HG02763 (cell line): ENCODE results near the gene FBXW5.

Source experiments
- ATAC-seq: cut with Tn5 transposase; IDR thresholded peaks from one replicate; pipeline ENCODE4 v1.9.1; 2021; ENCODE audit warnings: mild to moderate bottlenecking, moderate library complexity; ENCODE audit not compliant: unreplicated experiment

FBXW5 gene

DNA sequence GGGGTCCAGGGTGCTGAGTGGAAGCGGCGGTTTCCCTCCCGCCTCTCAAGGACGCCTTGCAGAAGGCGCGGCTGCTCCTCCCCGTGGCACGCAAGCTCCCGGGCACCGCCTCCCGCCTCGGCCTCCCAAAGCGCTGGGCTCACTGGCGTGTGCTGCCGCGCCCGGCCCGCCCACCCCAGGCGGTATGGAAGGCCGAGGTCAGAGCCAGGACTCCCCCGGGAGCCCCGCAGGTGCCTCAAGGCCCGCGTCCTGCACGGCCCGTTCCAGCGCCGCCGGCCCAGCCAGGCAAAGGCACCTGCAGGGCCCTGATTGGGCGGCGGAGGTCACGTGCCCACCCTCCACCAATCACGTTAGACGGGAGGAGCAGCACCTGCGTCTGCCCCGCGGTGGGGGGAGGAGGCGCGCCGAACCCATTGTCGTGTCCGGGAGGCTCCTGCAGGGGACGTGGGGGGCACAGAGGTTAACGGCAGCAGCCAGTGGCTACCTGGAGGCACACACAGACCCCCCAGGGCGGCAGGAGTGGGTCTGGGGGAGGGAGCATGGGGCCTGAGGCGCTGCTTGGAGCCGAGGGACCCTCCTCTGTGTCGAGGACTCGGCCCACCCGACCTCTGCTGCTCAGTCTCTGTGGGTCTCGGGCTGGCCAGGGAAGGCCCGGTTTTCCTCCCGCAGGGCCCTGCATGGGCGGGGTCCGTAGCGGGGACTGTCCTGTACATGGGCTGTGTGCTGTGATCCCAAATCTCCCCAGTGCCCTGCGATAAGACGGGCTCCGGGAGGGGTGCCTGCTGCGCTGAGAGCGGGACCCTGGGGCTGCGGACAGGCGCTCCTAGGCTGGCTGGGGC lies 5.5 kb upstream of the FBXW5 start:
- ATAC-seq: peak; percentile 79

DNA sequence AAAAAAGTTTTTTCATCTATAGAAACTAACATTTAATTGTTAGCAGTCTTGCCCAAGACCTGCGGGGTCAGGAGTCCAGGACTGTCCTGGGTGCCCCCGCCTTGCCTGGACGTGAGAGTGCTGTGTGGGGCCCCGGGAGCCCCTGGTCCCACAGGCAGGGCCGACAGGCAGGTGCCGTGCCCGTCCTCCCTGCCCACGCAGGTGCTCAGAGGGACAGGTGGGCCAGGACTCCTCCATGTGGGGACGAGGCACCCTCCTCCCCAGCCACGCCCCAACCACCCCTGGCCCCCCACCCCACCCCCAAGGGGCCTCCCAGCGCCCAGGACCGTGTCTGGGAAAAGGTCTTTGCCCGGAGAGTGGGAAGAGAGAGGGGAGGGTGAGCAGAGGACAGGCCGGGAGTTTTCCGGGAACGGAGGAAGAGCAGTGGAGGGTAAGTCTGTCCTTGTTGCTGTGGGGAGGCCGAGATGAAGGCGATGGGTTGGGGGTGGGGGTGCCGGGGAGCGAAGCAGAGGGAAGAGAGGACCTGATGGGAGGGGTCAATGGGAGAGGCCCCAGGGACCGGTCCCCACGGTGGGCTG lies 4.8 kb upstream of the FBXW5 start:
- ATAC-seq: no peak

DNA sequence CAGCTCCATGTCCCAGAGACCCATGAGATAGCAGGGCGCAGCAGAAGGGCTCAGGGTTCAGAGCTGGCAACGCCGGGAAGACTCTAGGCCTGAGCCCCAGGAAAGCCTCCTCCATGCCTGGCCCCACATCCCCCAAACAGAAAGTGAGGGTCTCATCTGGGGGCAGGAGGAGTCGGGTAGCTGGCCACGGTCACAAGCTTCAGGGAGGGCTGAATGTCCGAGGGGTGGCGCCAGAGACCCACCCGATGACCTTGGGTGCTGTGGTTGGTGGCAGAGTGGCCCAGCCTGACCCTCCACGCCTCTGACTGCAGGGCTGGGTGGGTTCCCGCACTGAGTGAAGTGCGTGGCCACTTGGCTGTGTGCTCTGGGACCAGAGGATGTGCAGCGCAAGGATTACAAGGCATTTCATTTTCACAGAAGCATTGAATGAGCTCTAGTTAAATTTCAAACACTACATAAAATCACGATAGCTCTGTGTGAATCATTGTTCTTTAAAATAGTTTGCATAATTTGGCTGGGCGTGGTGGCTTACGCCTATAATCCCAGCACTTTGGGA lies 3.5 kb upstream of the FBXW5 start:
- no peak for ATAC-seq

DNA sequence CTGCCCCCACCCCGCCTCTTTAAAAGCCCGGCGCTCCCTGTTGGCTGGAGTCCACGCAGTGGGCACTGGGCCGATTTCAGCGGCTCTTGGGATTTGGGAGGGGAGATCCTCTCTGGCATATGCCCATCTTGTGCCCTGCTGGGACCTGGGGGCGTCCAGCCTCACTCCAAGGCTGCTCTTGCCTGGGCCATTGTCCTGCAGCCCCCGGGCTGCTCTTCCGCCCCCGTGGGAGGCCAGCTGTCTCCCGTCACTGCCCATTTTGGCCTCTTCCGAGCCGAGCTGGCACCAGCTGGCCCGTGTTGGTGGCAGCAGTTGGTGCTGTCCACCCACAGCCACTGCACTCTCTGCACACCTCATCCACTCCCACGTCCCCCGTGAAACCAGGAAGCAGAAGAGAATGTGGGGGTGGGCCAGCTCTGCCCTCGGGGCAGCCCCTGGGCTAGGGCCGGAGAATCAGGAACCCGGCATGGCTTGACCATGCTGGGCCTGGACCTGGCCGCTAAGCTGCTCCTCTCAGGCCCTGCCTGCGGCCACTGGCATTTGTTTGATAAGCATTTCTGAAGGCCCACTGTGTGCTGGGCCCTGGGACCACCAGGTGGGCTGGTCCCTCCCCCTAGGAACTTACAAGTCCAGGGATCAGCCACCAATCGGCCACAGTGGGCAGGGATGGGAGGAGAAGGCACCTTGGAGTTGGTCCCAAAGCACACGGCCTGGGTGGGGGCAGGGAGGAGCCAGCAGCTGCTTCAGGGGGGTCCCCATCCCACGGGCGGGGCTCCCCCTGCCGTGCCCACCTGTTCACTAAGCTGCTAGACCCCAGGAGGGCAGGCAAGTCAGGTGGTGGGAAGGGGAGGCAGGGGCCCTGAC lies 2.7 kb upstream of the FBXW5 start:
- no peak for ATAC-seq

DNA sequence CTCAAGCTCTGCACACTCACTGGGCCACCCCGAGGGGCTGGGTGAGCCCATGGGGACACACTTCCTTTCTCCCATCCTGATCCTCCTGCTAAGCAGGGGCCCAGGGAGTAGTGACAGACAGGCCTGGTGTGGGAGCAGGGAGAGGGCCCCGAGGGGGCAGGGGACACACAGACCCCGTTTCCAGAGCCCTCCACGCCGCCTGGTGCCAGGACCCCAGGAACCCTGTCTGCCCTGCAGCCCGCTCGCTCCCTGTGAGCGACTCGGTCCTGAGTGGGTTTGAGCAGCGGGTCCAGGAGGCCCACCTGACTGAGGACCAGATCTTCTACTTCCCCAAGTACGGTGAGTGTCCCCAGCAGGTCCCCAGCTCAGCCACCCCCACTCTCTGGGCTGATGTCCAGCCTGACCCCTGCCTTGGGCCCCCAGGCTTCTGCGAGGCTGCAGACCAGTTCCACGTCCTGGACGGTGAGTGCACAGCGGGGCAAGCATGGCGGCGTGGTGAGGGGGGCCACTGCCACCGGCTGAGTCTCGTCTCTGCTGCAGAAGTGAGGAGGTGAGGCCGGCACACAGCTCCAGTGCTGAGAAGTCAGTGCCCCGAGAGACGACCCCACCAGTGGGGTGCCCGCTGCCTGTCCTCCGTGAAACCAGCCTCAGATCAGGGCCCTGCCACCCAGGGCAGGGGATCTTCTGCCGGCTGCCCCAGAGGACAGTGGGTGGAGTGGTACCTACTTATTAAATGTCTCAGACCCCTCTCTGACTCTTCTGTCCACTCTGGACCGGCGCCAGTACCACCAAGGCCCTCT lies 1.9 kb upstream of the FBXW5 start:
- ATAC-seq: no peak

DNA sequence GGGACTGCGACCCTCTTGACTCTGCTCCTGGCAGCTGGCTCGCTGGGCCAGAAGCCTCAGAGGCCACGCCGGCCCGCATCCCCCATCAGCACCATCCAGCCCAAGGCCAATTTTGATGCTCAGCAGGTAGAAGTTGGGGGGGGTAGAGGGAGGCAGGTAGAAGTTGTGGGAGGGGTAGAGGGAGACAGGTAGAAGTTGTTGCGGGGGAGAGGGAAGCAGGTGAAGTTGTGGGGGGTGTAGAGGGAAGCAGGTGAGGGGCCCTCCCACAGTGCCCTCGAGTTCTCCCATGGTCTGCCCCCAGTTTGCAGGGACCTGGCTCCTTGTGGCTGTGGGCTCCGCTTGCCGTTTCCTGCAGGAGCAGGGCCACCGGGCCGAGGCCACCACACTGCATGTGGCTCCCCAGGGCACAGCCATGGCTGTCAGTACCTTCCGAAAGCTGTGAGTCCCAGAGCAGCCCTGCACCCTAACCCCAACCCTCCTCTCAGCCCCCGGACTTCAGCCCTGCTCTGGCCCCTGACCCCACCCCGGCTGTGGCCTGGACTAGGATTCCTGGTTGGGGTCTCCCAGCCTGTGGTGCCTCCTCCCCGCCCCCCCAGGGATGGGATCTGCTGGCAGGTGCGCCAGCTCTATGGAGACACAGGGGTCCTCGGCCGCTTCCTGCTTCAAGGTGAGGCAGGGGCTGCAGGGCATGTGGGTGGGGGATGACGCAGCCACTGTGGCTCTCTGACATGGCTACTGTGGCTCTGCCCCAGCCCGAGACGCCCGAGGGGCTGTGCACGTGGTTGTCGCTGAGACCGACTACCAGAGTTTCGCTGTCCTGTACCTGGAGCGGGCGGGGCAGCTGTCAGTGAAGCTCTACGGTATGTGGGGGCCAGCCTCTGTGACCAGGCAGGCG lies 1.0 kb upstream of the FBXW5 start:
- ATAC-seq: no peak

DNA sequence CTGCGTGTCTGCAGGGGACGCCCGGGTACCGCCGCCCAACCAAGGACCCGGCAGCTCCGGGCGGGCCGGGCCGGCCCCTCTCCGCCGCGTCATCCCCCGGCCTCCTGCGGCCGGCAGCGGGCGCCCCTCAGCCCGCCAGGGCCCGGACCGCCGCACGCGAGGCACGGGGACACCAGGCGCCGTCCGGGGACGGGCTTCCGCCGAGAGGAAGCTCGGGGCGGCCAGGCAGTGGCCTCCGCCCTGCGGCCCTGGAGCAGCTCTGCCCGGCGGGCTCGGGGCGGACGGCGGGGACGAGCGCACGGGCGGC lies 373 bp downstream of the FBXW5 start:
- ATAC-seq: no peak

DNA sequence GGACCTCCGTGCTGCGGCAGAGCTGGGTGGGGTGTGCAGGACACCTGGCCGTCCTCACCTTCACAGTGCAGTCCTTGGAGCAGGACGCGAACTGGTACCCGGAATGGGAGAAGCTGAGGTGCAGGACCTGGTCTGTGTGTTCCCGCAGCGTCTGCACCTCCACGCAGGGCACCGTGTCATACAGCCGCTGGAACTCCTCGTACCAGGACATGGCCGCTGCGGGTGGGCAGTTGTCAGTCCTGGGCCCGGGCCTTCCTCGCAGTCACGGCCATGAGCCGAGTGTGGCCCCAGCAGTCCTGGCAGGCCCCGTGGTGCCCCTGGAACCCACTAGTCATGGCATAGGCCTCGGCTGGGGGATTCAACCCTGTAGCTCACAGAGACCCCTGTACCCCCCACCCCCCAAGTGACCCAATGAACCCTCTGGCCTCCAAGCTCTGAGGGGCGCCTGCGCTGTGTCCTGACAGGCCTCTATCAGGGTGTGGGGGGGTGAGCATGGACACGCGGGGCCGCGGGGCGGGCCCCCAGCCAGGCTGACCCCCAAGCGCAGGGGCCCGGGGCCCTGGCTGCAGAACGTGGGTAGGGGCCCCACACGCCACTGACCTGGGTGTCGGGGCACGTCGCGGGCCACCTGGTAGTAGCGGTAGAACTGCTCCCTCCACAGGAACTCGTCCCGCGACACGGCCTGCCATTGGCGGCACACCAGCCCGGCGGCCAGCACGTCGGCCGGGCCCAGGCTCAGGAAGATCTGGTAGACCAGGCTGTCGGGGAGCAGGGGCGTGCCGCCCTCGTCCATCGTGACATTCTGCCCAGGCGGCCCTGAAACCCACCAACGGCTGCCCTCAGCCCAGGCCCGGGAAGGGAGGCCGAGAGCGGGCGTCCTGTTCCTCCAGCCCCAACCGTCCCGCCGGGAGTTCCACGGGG lies 987 bp downstream of the FBXW5 start:
- ATAC-seq: no peak

DNA sequence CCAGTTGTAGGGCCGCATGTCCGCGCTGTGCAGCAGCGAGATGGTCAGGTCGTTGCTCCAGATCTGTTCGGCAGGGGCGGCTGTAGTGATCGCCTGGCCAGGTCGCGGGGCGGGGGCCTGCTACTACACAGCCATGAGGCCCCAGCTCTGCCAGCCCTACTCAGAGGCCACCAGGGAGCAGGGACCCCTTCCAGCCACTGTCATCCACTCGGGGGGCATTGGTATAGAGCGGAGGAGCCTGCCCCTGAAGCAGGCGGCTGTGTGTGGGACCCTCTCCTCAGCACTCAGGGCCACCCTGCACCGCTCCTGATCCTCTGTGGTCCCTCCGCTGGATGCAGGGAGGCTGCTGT lies 1.7 kb downstream of the FBXW5 start:
- ATAC-seq: no peak

DNA sequence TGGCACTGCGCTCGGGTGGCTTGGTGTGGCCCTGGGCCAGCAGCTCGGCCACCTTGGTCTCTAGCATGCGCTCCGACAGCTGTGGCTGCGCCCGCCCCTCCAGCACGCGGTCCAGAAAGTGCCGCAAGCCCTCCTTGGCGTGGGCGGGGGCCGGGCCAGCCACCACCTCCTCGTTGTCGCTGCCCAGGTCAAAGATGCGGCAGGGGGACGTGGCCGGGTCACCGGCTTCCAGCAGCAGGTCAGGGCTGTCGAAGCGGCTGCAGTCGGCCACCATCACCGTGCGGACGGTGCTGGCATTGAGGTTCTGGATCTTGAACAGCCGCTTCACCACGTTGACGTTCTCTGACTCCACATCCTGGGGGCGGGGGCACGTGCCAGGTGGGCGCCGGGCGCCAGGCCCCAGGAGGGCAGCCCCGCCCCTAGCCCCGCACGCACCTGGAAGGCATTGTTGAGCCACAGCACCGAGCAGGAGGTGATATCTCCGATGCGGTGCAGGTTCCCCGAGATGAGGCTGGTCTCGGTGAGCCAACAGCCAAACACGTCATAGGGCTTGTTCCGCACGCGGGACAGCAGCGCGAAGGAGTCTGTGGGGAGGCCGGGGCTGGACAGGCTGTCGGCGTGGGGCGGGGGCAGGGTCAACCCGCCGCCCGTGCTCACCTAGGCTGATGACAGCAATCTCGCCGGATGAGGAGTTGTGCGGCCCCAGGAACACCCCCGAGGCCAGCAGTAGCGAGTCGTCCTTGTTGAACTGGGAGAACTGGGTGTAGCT lies 2.2 kb downstream of the FBXW5 start:
- ATAC-seq: no peak

DNA sequence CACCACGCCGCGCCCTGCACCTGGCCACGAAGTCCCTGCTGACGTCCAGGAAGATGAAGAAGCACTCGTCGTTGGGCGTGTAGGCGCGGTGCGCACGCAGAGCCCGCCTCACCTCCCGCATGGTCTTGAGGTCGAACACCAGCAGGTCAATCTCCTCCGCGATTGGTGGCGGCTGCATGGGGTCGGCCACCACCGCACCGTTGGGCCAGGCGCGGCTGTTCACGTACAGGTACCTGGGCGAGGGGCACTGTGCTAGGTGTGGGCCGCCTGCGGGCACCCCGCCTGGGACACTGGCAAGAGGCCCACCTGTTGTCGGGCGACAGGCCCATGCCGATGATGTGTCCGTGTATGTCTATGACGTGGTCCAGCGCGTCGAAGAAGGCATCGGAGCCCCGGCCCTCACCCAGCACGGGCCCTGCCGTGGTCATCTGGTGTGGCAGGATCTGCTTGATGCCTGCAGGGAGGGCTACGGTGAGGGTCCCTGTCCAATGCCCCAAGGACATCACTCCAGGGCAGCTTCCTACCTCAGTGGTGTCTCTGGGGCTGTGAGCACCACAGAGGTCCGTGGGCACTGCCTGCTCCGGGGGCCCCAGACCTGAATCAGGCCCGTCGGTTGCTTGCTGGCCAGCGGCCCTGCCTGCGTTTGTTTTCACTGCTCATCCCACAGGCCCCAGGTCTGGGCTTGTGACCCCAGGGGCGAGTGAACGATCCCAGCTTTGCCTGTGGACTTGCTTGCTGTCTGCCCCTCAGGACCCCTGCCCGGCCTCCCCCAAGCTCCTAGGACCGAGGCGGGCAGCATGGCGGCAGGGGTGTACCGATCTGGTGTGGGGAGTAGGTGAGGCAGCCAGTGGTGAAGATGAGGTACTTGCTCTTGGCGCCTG lies 3.1 kb downstream of the FBXW5 start:
- no peak for ATAC-seq

DNA sequence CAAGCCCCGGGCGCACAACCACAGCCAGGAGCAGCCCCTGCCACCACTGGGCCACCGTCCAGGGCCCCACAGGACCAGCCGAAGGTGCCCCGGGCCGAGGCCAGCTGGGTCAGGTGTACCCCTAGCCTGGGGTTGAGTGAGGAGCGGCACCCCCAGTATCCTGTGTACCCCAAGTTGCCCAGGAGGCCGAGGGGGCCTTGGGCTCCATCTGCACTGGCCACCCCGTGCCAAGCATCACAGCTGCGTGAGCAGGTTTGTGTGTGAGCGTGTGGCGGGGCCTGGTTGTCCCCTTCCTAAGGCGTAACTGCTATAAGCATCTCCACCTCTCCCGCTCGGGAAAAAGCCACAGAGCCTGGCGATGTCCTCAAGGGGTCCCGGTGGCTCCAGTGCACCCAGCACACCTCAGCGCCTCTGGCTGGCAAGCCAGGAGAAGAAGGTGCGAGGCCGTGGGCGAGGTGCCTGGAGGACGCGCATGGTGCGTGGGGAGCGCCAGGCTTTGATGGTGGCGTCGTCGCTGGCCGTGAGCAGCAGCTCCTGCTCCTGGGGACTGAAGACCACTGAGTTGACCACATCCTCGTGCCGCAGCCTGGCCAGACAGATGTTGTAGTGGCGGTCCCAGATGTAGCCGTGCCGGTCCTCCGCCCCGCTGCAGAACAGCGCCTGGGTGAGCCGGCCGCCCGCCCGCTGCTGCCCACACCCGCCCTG lies 3.9 kb downstream of the FBXW5 start:
- ATAC-seq: no peak

DNA sequence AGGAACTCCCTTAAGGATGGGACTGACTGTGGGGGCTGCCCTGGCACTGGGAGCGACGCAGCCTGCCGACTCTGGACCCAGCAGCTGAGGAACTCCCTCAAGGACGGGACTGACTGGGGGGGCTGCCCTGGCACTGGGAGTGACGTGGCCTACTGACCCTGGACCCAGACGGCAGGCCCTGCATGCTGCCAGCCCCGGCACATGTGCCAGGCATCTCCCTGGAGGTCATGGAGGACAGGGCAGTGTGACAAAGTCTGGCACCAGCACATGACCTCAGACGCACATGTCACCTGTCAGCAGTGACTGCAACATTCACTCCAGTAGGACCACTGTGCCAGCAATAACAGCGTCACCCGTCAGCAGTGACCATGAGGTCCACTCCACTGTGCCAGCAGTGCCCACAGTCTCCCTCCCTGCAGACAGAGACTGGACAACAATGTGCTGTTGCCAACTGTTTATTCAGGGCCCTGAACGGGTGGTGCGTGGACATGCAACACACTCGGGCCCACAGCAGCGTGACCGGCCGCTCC lies 4.5 kb downstream of the FBXW5 start:
- ATAC-seq: no peak

DNA sequence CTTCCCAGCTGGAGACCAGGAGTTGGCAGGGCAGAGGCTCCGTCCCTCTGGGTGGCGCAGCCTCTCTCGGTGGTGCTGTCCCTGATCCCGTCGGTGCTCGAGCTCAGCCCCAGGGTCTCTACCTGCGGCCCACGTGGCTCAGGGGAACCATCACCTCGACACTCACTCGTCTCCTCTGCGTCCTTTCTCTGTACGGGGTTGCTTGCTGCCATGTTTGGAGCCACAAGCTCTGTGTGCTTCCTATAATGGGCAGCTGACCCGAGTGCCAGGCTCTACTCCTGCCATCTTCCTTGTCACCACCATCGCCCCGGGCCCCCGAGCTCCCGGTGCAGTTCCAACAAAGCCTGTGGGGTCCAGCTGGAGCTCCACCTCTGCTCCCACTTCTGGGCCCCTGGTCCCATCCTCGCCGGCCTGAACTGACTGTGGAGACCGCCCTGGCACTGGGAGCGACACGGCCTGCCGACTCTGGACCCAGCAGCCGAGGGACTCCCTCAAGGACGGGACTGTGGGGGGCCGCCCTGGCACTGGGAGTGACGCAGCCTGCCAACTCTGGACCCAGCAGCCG lies 5.0 kb downstream of the FBXW5 start:
- ATAC-seq: no peak

DNA sequence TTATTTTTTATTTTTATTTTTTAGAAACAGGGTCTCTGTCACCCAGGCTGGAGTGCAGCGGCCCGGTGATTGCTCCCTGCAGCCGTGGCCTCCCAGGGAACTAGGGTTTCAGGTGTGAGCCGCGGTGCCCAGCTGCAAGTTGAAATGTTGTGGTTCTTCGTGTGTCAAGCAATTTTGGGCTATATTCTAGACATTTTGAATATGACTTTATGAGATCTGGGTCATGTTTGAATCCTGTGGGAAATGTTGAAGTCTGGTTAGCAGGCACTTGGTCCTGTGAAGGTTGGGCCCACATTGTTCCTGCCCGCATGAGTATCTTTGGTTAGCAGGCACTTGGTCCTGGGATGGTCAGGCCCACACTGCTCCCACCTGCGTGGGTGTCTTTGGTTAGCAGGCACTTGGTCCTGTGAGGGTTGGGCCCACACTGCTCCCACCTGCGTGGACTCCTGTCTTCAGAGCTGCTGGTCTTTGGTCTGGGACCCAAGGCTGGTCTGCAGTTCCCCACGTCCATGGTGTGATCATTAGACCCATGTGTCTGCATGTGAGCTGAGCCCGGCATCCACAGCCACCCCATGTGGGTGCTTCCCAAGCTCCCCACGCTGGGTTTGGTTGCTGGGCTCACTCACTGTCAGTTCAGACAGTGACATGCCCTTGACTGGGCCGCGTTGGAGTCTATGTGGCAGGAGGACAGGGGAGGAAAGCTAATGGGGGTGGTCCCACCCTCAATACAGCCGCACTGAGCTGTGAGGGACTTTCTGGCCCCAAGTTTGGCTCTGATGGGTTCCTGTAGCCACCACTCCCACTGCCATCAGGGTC lies 7.1 kb downstream of the FBXW5 start:
- ATAC-seq: no peak
